Spleen (tissue), 7 donors: Measurements from ENCODE around the gene RPP25L.

Source experiments
- CTCF ChIP-seq, 11 experiments: fragments of 200-600 bp in 7 of 11; fragments of 450-650 bp in 4 of 11; sonication (generic) in 4 of 11; IDR thresholded peaks in 8 of 11; conservative IDR thresholded peaks in 3 of 11; 1 replicate in 7 of 11; 2 replicates in 4 of 11; pipeline versions ENCODE4 v1.4.0 to v1.8.0; 2016 to 2021; ENCODE audit warnings: antibody characterized with exemption in 11 of 11, inconsistent platforms in 4 of 11, mild to moderate bottlenecking in 1 of 11
- POLR2A ChIP-seq, 3 donors: fragments of 450-650 bp; IDR thresholded peaks; one replicate each; pipeline ENCODE4 v1.5.1; 2017; ENCODE audit warnings: antibody characterized with exemption in 3 of 3, mild to moderate bottlenecking in 1 of 3
- POLR2AphosphoS5 ChIP-seq, 3 donors: sonication (generic); formaldehyde crosslinking; IDR thresholded peaks; one replicate each; pipeline ENCODE4 v1.5.1; 2017; ENCODE audit warnings: antibody characterized with exemption in 3 of 3
- donor health status: DM: no; HTN: no; CAD: no; lungs with moderate emphysema.
- donor health status: DM: no; HTN: no; CAD: no.
- donor health status: DM: no; HTN: no; CAD: no.

- TF ChIP-seq CTCF (IDR thresholded peaks at IDR 0.05 in 8 of 11, conservative IDR thresholded peaks at IDR 0.05 in 3 of 11) (no peak), POLR2A (IDR thresholded peaks at IDR 0.05) (no peak), POLR2AphosphoS5 (IDR thresholded peaks at IDR 0.05) (no peak)
Measured at GRCh38 chr9:34634551-34635248, 22.8 kb upstream of the RPP25L start.
